ENCODE results near the gene RRAGD.

RRAGD gene

GRCh38 chr6:89359561-89359960 lies 52.5 kb downstream of the RRAGD start:
- TF ChIP-seq, protein P1, sequence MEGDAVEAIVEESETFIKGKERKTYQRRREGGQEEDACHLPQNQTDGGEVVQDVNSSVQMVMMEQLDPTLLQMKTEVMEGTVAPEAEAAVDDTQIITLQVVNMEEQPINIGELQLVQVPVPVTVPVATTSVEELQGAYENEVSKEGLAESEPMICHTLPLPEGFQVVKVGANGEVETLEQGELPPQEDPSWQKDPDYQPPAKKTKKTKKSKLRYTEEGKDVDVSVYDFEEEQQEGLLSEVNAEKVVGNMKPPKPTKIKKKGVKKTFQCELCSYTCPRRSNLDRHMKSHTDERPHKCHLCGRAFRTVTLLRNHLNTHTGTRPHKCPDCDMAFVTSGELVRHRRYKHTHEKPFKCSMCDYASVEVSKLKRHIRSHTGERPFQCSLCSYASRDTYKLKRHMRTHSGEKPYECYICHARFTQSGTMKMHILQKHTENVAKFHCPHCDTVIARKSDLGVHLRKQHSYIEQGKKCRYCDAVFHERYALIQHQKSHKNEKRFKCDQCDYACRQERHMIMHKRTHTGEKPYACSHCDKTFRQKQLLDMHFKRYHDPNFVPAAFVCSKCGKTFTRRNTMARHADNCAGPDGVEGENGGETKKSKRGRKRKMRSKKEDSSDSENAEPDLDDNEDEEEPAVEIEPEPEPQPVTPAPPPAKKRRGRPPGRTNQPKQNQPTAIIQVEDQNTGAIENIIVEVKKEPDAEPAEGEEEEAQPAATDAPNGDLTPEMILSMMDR (conservative IDR thresholded peaks at IDR 0.05) = no peak
- no peak overlapping the region for H3K27ac ChIP-seq

GRCh38 chr6:89357390-89357789 lies 54.7 kb downstream of the RRAGD start:
- TF ChIP-seq, protein P1 (conservative IDR thresholded peaks at IDR 0.05) = no peak
- H3K27ac ChIP-seq = no peak overlapping the region

- TF ChIP-seq, protein P1 (conservative IDR thresholded peaks at IDR 0.05) = no peak
- no peak overlapping the region for H3K27ac ChIP-seq
These were observed 55.4 kb downstream of the RRAGD start for GRCh38 chr6:89356642-89357170.

GRCh38 chr6:89355511-89356194 lies 56.4 kb downstream of the RRAGD start:
- TF ChIP-seq, protein P1 (conservative IDR thresholded peaks at IDR 0.05) = no peak

DNA sequence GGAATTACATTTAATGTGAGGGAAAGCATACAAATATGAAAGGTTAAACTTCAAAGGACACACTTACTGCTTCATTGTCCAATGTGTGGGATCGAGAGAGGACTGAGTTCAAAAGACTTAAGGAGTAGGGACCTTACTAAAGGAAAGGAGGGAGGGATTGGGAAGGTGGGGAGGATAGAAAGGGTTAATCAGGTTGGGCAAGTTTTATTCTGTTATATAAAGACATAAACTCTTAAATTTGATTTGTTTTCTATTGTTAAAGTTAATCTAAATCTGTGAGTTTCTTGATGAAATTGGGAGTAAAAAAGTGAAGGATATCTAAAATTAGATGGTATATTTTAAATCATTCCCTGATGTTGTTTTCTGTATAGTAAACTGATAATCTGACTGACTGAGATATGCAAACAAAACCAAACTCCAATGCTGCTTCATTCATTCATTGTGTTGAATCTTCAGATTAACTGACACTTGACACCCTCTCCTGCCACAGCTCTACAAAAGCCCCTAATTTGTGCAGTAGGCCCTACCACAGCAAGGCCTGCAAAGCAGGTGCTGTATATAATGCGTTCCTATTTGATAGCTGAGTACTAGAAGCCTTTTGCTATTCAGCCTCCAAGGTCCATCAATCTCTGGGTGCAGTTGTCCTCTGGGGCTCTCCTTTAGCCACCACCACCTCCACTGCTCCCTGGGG lies 58.2 kb downstream of the RRAGD start:
- TF ChIP-seq, protein P1 (conservative IDR thresholded peaks at IDR 0.05) = no peak
- peak overlapping the region; percentile 97 for H3K27ac ChIP-seq

More at GRCh38 chr6:89355511-89356194, 56.4 kb downstream of the RRAGD start:
- H3K27ac ChIP-seq = no peak overlapping the region

DNA sequence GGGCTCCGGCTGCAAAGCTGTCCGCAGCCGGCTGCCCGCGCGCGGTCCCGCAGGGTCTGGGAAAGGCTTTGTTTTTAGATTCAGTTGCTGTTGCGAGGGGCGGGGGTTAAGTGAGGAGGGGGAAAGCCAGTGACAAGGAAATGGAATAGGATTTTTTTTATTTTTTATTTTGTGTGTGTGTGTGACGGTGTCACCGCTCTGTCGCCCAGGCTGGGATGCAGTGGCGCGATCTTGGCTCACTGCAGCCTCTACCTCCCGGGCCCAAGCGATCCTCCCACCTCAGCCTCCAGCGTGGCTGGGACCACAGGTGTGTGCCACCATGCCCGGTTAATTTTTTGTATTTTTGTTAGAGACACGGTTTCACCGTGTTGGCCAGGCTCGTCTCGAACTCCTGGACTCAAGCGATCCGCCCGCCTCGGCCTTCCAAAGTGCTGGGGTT lies 58.9 kb downstream of the RRAGD start:
- H3K27ac ChIP-seq = peak overlapping the region; percentile 97

More for the DNA sequence above, 58.9 kb downstream of the RRAGD start:
- TF ChIP-seq, protein P1 (conservative IDR thresholded peaks at IDR 0.05) = no peak

All from VCaP (cell line).